GM18867 (cell line): ENCODE data around the gene VSX1.

Source experiments
- ATAC-seq: cut with Tn5 transposase; IDR thresholded peaks from one replicate; pipeline ENCODE4 v1.9.1; 2021; ENCODE audit warnings: mild to moderate bottlenecking, moderate library complexity; ENCODE audit not compliant: unreplicated experiment

The VSX1 gene

GRCh38 chr20:25088267-25088666, 6.3 kb upstream of the VSX1 start:
- no peak for ATAC-seq

GRCh38 chr20:25087186-25087929, 5.4 kb upstream of the VSX1 start:
- no peak for ATAC-seq

- ATAC-seq, result no peak
Observed at GRCh38 chr20:25085756-25086495, 4.0 kb upstream of the VSX1 start.

GRCh38 chr20:25084626-25085187, 2.8 kb upstream of the VSX1 start:
- no peak for ATAC-seq

- ATAC-seq, result no peak
Observed at GRCh38 chr20:25083773-25084625, 2.1 kb upstream of the VSX1 start.

- no peak for ATAC-seq
Observed at GRCh38 chr20:25083141-25083772, 1.3 kb upstream of the VSX1 start.

- no peak for ATAC-seq
Observed at GRCh38 chr20:25082498-25082873, 545 bp upstream of the VSX1 start.

- no peak for ATAC-seq
Observed at GRCh38 chr20:25081065-25081729, 744 bp downstream of the VSX1 start.

GRCh38 chr20:25079171-25079570, 2.8 kb downstream of the VSX1 start:
- no peak for ATAC-seq

- no peak for ATAC-seq
Observed at GRCh38 chr20:25078662-25079061, 3.3 kb downstream of the VSX1 start.

GRCh38 chr20:25077610-25078169, 4.3 kb downstream of the VSX1 start:
- ATAC-seq, result no peak

GRCh38 chr20:25076731-25077609, 5.0 kb downstream of the VSX1 start:
- ATAC-seq, result peak; percentile 60

GRCh38 chr20:25076201-25076600, 5.7 kb downstream of the VSX1 start:
- ATAC-seq, result no peak

GRCh38 chr20:25073544-25073943, 8.4 kb downstream of the VSX1 start:
- no peak for ATAC-seq

GRCh38 chr20:25072226-25072811, 9.6 kb downstream of the VSX1 start:
- no peak for ATAC-seq

GRCh38 chr20:25071734-25072133, 10.2 kb downstream of the VSX1 start:
- no peak for ATAC-seq

GRCh38 chr20:25070821-25071473, 11.0 kb downstream of the VSX1 start:
- no peak for ATAC-seq
